ENCODE data around the gene KERA. TPM values are rescaled to one million over a fixed set of nuclear protein-coding genes. Genes with fewer than 3 reads are reported as not detected.

Gene KERA
- total and polyA plus RNA-seq, 9 of the 15 experiments (the other 6 are each of a cell fraction or from before 2014, with no cell fraction given), result not detected

DNA sequence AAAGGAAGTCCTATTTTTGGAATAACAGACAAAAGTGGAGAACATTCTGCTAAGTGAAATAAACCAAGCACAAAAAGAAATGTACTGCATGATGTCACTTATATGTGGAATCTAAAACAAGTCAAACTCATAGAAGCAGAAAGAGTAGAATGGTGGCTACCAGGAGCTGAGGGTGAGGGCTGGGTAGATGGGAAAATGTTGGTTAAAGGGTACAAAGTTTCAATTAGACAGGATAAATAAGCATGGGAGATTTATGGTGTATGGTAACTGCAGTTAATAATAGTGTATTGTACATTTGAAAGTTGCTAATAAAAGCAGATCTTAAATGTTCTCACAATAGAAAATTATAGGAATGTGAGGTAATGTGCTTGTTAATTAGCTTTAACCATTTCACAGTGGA is 40.6 kb upstream of the KERA start:
- Histone ChIP-seq H3K79me2 (ENCODE audit: control insufficient read depth, insufficient read depth, low read length) (no peaks in the 10 kb centered on the region), H3K4me3 (no peak overlapping the region), H3K9me3 (replicated peaks; ENCODE audit: control insufficient read depth, insufficient read depth, low read depth, low read length) (no peaks in the 10 kb centered on the region), H3K9me1 (ENCODE audit: control insufficient read depth, insufficient read depth, low read length) (no peaks in the 10 kb centered on the region), H3K4me1 (replicated peaks in 1 of 2; ENCODE audit: control insufficient read depth in 2 of 2, insufficient read depth in 2 of 2, low read length in 2 of 2) (no peaks in the 10 kb centered on the region), H3K4me2 (ENCODE audit: insufficient read depth, low read length) (no peak overlapping the region), H3K9ac (ENCODE audit: insufficient read depth in 1 of 2, low read depth in 2 of 2, low read length in 2 of 2) (no peak overlapping the region), H3K36me3 (ENCODE audit: control insufficient read depth, insufficient read depth, low read length) (no peaks in the 10 kb centered on the region), H3K27me3 (ENCODE audit: control insufficient read depth in 2 of 2, insufficient read depth in 2 of 2, low read length in 2 of 2) (no peaks in the 10 kb centered on the region), H2AFZ (ENCODE audit: low read depth, low read length) (no peak overlapping the region), H4K20me1 (replicated peaks; ENCODE audit: control insufficient read depth, insufficient read depth, low read length) (no peaks in the 10 kb centered on the region), H3K27ac (ENCODE audit: extremely low read depth, low read depth, low read length) (no peak overlapping the region)
- BruUV-seq (replicated peaks), result no TSS peak
- in situ Hi-C loops (cut with MboI) (no loop called here), intact Hi-C loops (cut with micrococcal nuclease) (no loop called here)
- ChIA-PET POLR2A (no interaction called here), CTCF (ENCODE audit: low intra/inter-chr PET ratio) (no interaction called here)
- no peak for ATAC-seq
- no peak for FAIRE-seq
- no peak for DNase-seq (ENCODE audit: extremely low read depth in 1 of 4, low spot score in 3 of 4)
- TF ChIP-seq POLR2AphosphoS5 (IDR thresholded peaks at IDR 0.05; ENCODE audit: control insufficient read depth, insufficient read depth, low read depth, low read length), result no peak
- TF ChIP-seq CC2D1A (IDR thresholded peaks at IDR 0.05), result no peak
- TF ChIP-seq TAF9B (IDR thresholded peaks at IDR 0.05; ENCODE audit: partially characterized antibody), result no peak
- TF ChIP-seq, protein P1, sequence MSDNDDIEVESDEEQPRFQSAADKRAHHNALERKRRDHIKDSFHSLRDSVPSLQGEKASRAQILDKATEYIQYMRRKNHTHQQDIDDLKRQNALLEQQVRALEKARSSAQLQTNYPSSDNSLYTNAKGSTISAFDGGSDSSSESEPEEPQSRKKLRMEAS (CRISPR knock-in tag; IDR thresholded peaks at IDR 0.05), result no peak
- TF ChIP-seq ZNF282 (CRISPR knock-in tag; IDR thresholded peaks at IDR 0.05), result no peak
- TF ChIP-seq HNRNPK (IDR thresholded peaks at IDR 0.05; ENCODE audit: low read depth, low read length, poor library complexity, severe bottlenecking), result no peak
- no peak for TF ChIP-seq ZNF384 (IDR thresholded peaks at IDR 0.05; ENCODE audit: low read depth, low read length)
- TF ChIP-seq E2F3 (CRISPR knock-in tag; IDR thresholded peaks at IDR 0.05), result no peak
- TF ChIP-seq, protein P2, sequence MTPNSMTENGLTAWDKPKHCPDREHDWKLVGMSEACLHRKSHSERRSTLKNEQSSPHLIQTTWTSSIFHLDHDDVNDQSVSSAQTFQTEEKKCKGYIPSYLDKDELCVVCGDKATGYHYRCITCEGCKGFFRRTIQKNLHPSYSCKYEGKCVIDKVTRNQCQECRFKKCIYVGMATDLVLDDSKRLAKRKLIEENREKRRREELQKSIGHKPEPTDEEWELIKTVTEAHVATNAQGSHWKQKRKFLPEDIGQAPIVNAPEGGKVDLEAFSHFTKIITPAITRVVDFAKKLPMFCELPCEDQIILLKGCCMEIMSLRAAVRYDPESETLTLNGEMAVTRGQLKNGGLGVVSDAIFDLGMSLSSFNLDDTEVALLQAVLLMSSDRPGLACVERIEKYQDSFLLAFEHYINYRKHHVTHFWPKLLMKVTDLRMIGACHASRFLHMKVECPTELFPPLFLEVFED (CRISPR knock-in tag; conservative IDR thresholded peaks at IDR 0.05), result no peak
- TF ChIP-seq, protein P3, sequence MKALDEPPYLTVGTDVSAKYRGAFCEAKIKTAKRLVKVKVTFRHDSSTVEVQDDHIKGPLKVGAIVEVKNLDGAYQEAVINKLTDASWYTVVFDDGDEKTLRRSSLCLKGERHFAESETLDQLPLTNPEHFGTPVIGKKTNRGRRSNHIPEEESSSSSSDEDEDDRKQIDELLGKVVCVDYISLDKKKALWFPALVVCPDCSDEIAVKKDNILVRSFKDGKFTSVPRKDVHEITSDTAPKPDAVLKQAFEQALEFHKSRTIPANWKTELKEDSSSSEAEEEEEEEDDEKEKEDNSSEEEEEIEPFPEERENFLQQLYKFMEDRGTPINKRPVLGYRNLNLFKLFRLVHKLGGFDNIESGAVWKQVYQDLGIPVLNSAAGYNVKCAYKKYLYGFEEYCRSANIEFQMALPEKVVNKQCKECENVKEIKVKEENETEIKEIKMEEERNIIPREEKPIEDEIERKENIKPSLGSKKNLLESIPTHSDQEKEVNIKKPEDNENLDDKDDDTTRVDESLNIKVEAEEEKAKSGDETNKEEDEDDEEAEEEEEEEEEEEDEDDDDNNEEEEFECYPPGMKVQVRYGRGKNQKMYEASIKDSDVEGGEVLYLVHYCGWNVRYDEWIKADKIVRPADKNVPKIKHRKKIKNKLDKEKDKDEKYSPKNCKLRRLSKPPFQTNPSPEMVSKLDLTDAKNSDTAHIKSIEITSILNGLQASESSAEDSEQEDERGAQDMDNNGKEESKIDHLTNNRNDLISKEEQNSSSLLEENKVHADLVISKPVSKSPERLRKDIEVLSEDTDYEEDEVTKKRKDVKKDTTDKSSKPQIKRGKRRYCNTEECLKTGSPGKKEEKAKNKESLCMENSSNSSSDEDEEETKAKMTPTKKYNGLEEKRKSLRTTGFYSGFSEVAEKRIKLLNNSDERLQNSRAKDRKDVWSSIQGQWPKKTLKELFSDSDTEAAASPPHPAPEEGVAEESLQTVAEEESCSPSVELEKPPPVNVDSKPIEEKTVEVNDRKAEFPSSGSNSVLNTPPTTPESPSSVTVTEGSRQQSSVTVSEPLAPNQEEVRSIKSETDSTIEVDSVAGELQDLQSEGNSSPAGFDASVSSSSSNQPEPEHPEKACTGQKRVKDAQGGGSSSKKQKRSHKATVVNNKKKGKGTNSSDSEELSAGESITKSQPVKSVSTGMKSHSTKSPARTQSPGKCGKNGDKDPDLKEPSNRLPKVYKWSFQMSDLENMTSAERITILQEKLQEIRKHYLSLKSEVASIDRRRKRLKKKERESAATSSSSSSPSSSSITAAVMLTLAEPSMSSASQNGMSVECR (CRISPR knock-in tag; IDR thresholded peaks at IDR 0.05), result no peak
